ENCODE measurements around the gene SLC9B1. TPM values are rescaled to one million over a fixed set of nuclear protein-coding genes. Genes with fewer than 3 reads are reported as not detected.
"Not testable (repeated sequence)": the region's sequence is repeated elsewhere in the genome, so short reads cannot be mapped to it uniquely, and the experiment has no call there.

Gene SLC9B1
- total RNA-seq, 3 donors from 2014 or later: 0.44 to 1.6 (median 1.3) TPM

GRCh38 chr4:102869569-102870197 is 149.8 kb downstream of the SLC9B1 start:
- Histone ChIP-seq H3K9me3 (no peaks in the 10 kb centered on the region), H3K27ac (peak overlapping the region; percentile 97 to 98), H3K4me3 (peak overlapping the region; percentile 63 to 77 (median 75)), H3K36me3 (no peaks in the 10 kb centered on the region), H3K4me1 (no peaks in the 10 kb centered on the region), H3K27me3 (no peaks in the 10 kb centered on the region)
- no peak for TF ChIP-seq POLR2A (IDR thresholded peaks at IDR 0.05)
- no peak for TF ChIP-seq POLR2AphosphoS5 (IDR thresholded peaks at IDR 0.05)
- TF ChIP-seq, protein P1, sequence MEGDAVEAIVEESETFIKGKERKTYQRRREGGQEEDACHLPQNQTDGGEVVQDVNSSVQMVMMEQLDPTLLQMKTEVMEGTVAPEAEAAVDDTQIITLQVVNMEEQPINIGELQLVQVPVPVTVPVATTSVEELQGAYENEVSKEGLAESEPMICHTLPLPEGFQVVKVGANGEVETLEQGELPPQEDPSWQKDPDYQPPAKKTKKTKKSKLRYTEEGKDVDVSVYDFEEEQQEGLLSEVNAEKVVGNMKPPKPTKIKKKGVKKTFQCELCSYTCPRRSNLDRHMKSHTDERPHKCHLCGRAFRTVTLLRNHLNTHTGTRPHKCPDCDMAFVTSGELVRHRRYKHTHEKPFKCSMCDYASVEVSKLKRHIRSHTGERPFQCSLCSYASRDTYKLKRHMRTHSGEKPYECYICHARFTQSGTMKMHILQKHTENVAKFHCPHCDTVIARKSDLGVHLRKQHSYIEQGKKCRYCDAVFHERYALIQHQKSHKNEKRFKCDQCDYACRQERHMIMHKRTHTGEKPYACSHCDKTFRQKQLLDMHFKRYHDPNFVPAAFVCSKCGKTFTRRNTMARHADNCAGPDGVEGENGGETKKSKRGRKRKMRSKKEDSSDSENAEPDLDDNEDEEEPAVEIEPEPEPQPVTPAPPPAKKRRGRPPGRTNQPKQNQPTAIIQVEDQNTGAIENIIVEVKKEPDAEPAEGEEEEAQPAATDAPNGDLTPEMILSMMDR (IDR thresholded peaks at IDR 0.05): no peak
- no peak for DNase-seq (ENCODE audit: low spot score in 2 of 2)
- intact Hi-C loops (cut with DNase I; ENCODE audit: low total_unique reads): no loop called here

- H3K4me3 ChIP-seq: peak within 1 kb of the TSS; percentile 63 to 77 (median 75)
- H3K27me3 ChIP-seq: no peaks in the 10 kb centered on the region
- H3K4me1 ChIP-seq: no peaks in the 10 kb centered on the region
- no peaks in the 10 kb centered on the region for H3K9me3 ChIP-seq
- TF ChIP-seq, protein P1 (IDR thresholded peaks at IDR 0.05): peak in 1 of 3 donors; percentile 26
- TF ChIP-seq POLR2A (IDR thresholded peaks at IDR 0.05) (peak; percentile 80), POLR2AphosphoS5 (IDR thresholded peaks at IDR 0.05) (peak; percentile 79 to 94 (median 88))
- DNase-seq (ENCODE audit: low spot score in 2 of 2): peak; percentile 88 to 91
- peak within 1 kb of the TSS; percentile 97 to 98 for H3K27ac ChIP-seq
- H3K36me3 ChIP-seq: no peaks in the 10 kb centered on the region
- intact Hi-C loops (cut with DNase I; ENCODE audit: low total_unique reads): no loop called here
These were observed 150.5 kb downstream of the SLC9B1 start, which contains the start of gene CISD2 for GRCh38 chr4:102868781-102869568. TSS of gene CISD2 (plus strand) at chr4:102868992. CDS start at chr4:102869085, 93 bp downstream.

GRCh38 chr4:102868153-102868780 is 151.2 kb downstream of the SLC9B1 start:
- no peaks in the 10 kb centered on the region for H3K27me3 ChIP-seq
- peak overlapping the region; percentile 63 to 77 (median 75) for H3K4me3 ChIP-seq
- H3K27ac ChIP-seq: peak overlapping the region; percentile 97 to 98
- no peaks in the 10 kb centered on the region for H3K4me1 ChIP-seq
- TF ChIP-seq POLR2A (IDR thresholded peaks at IDR 0.05) (peak; percentile 27), POLR2AphosphoS5 (IDR thresholded peaks at IDR 0.05) (no peak)
- TF ChIP-seq, protein P1 (IDR thresholded peaks at IDR 0.05): no peak
- peak in 1 of 2 donors; percentile 21 for DNase-seq (ENCODE audit: low spot score in 2 of 2)
- H3K36me3 ChIP-seq: no peaks in the 10 kb centered on the region
- no peaks in the 10 kb centered on the region for H3K9me3 ChIP-seq
- intact Hi-C loops (cut with DNase I; ENCODE audit: low total_unique reads): no loop called here

DNA sequence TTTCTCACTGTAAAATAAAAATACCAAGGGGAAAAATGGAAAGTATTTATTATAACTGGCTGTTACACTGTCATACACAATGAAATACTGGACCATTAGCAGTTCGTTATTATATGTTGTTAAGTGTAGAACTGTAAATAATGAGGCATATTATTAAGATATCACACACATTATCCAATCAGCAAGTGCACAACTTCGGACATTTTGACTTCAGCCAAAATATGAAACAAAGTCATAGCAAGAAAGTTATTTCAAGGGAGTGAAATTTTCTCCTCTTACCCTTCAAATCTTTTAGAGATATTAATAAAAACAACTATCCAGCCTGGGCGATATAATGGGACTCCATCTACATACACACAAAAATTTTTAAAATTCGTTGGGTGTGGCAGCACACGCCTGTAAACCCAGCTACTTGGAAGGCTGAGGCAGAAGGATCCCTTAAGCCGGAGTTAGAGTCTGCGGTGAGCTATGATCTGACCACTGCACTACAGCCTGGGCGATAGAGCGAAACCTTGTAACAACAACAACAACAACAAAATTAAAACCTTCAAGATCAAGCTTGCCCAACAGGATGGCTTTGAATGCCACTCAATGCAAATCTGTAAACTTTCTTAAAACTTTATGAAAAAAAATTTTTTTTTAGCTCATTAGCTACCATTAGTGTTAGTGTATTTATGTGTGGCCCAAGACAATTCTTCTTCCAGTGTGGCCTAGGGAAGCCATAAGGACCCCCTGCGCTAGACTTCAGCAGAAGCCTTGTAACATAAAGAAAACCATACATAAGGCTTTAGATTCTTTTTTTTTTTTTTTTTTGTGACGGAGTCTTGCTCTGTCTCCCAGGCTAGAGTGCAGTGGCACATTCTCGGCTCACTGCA is 152.0 kb downstream of the SLC9B1 start:
- no peak for TF ChIP-seq POLR2AphosphoS5 (IDR thresholded peaks at IDR 0.05)
- no peak for TF ChIP-seq POLR2A (IDR thresholded peaks at IDR 0.05)
- TF ChIP-seq, protein P1 (IDR thresholded peaks at IDR 0.05): no peak
- Histone ChIP-seq H3K9me3 (no peaks in the 10 kb centered on the region), H3K27ac (peak overlapping the region; percentile 97 to 98), H3K4me3 (peak overlapping the region; percentile 63 to 77 (median 75)), H3K36me3 (no peaks in the 10 kb centered on the region), H3K4me1 (no peaks in the 10 kb centered on the region), H3K27me3 (no peaks in the 10 kb centered on the region)
- intact Hi-C loops (cut with DNase I; ENCODE audit: low total_unique reads): no loop called here
- no peak for DNase-seq (ENCODE audit: low spot score in 2 of 2)

GRCh38 chr4:102865327-102865726 is 154.2 kb downstream of the SLC9B1 start:
- H3K4me3 ChIP-seq; intact Hi-C loops (cut with DNase I; ENCODE audit: low total_unique reads); H3K27me3 ChIP-seq; H3K4me1 ChIP-seq; DNase-seq (ENCODE audit: low spot score in 2 of 2); H3K27ac ChIP-seq; H3K9me3 ChIP-seq; H3K36me3 ChIP-seq: not testable (repeated sequence)
